ENCODE measurements around the gene RWDD2A.

DNA sequence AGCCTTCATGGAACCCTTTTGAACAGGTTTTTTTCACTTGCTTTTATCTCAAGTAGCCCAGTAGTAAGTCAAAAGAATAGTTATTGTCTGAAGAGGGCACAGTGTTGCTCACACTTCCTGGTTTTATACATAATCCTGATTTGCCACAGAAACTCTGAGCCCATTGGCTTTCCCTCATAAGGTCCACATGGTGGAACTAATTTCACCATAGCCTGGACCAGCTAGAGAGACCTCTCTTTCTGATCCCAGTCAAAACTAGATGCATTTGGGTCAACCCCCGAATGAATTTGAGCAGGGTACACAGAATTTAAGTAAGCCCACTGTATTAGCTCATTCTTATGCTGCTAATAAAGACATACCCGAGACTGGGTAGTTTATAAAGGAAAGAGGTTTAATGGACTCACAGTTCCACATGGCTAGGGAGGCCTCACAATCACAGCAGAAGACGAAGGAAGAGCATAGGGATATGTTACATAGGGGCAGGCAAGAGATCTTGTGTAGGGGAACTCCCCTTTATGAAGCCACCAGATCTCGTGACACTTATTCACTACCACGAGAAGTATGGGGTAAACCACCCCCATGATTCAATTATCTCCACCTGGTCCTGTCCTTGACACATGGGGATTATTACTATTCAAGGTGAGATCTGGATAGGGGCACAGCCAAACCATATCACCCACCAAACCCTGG is 6.2 kb downstream of the RWDD2A start:
- TF ChIP-seq, protein P1, sequence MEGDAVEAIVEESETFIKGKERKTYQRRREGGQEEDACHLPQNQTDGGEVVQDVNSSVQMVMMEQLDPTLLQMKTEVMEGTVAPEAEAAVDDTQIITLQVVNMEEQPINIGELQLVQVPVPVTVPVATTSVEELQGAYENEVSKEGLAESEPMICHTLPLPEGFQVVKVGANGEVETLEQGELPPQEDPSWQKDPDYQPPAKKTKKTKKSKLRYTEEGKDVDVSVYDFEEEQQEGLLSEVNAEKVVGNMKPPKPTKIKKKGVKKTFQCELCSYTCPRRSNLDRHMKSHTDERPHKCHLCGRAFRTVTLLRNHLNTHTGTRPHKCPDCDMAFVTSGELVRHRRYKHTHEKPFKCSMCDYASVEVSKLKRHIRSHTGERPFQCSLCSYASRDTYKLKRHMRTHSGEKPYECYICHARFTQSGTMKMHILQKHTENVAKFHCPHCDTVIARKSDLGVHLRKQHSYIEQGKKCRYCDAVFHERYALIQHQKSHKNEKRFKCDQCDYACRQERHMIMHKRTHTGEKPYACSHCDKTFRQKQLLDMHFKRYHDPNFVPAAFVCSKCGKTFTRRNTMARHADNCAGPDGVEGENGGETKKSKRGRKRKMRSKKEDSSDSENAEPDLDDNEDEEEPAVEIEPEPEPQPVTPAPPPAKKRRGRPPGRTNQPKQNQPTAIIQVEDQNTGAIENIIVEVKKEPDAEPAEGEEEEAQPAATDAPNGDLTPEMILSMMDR (IDR thresholded peaks at IDR 0.05) = no peak
- no peak for TF ChIP-seq POLR2A (IDR thresholded peaks at IDR 0.05)
